AG04449 (cell line): ENCODE data around the gene IRAK4.

Experiments
- CTCF ChIA-PET: fragments of 350-600 bp; formaldehyde crosslinking; extraction: SDS; loops from one replicate; lab custom pipeline; 2021; ENCODE audit warnings: antibody characterized with exemption; lab: Yijun Ruan, JAX
- POLR2A ChIA-PET: fragments of 400-600, 350-600 bp; formaldehyde crosslinking; extraction: SDS; loops from one replicate; lab custom pipeline; 2020; ENCODE audit warnings: antibody characterized with exemption, inconsistent platforms; lab: Yijun Ruan, JAX
- DNase-seq: peaks from one replicate; pipeline ENCODE4 v3.0.0-alpha.2; 2010; ENCODE audit warnings: low read depth, low spot score
- H3K4me3 ChIP-seq: 2 replicates; pipeline ENCODE4 v1.5.1; 2011; ENCODE audit warnings: low read depth, mild to moderate bottlenecking, control low read depth, low read length
- TF ChIP-seq, protein P1 (sequence below): IDR thresholded peaks from one replicate; pipeline ENCODE4 v1.5.1; 2011; ENCODE audit warnings: mild to moderate bottlenecking, moderate library complexity, low read length, control low read depth, inconsistent platforms; ENCODE audit not compliant: insufficient read depth; ENCODE audit errors: missing control alignments

The IRAK4 gene

DNA sequence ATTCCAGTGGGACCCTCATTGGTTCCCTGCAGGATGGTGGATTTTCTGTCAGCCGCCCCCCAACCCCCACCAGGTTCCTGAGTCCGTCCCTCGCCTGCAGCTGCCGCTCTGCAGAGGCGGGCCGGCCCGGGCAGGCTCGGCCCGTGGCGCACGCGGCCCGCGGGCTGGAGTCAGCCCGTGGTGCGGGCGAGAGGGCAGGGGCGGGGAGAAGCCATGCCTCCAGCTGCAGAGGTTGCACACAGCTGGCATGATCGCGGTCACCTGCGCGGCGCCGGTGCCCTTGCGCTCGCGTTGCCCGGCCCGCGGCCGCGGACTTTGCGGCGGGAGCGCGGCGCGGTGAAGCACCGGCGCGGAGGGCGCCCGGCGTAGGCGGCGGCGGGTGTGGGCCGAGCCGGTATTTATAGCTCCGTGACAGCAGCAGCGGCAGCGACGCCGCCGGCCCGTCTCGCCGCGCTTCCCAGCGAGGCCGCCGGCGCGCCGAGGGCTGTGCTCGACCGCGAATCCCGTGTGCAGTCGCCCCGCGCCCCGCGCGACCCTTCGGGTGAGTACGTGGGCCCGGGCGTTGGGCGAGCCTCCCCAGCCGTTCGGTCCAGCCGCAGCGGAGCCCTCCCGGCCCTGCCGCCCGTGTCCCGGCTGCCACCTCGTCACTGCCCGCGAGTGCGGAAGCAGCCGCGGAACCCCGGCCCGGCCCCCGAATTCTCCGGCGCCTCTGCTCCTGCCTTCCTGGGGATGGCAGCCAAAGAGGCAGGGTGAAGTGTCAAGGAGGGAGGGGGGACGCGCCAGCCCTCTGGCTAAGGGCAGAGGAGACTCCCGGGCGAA is 77.1 kb downstream of the IRAK4 start, which contains the start of gene TMEM117:
TMEM117 (plus strand) TSS at position 426 of the 819 bp plus-strand sequence.
- TF ChIP-seq, protein P1, sequence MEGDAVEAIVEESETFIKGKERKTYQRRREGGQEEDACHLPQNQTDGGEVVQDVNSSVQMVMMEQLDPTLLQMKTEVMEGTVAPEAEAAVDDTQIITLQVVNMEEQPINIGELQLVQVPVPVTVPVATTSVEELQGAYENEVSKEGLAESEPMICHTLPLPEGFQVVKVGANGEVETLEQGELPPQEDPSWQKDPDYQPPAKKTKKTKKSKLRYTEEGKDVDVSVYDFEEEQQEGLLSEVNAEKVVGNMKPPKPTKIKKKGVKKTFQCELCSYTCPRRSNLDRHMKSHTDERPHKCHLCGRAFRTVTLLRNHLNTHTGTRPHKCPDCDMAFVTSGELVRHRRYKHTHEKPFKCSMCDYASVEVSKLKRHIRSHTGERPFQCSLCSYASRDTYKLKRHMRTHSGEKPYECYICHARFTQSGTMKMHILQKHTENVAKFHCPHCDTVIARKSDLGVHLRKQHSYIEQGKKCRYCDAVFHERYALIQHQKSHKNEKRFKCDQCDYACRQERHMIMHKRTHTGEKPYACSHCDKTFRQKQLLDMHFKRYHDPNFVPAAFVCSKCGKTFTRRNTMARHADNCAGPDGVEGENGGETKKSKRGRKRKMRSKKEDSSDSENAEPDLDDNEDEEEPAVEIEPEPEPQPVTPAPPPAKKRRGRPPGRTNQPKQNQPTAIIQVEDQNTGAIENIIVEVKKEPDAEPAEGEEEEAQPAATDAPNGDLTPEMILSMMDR: no peak
- DNase-seq: no peak
- ChIA-PET POLR2A (interaction anchor here (1.4 kb wide), 1 partner anchor 30 kb away, joined by 17 read pairs; the partner anchor contains the start of gene TWF1), CTCF (interaction anchor here (1.5 kb wide), 1 partner anchor 18 kb away, joined by 4 read pairs; no protein-coding TSS in a partner anchor)
- peak within 1 kb of the TSS; percentile 72 for H3K4me3 ChIP-seq

DNA sequence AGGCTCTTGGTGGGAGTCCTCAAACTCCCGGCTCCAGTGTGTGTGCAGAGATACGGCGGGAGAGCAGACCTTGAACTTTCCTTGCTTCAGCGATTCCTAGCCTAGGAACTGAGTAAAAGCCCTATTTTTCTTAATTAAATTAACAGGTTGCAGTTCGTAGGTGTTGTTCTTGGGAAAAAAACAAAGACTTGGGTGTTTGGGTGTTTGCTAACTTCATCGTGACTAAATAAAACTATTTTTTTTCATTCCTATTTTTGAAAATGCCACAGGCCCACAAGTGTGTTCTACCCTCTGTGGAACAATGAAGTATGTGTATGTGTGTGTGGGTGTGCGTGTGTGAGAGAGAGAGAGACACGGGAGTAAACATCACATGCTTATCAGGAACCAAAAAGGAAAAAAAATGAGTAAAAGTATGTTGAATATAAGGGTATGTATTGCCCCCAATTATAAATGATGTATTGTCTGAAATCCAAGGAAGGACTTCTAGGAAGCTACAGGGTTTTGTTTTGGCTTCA is 77.8 kb downstream of the IRAK4 start:
- CTCF ChIA-PET: no interaction called here

More for the DNA sequence above, 77.8 kb downstream of the IRAK4 start:
- POLR2A ChIA-PET: interaction anchor here (1.4 kb wide), 1 partner anchor 30 kb away, joined by 17 read pairs; the partner anchor contains the start of gene TWF1
- DNase-seq: no peak
- peak overlapping the region; percentile 72 for H3K4me3 ChIP-seq
- TF ChIP-seq, protein P1: no peak
